GM21360 (cell line): ENCODE data around the gene GALNT4.

Experiments
- ATAC-seq: cut with Tn5 transposase; IDR thresholded peaks from one replicate; pipeline ENCODE4 v1.9.1; 2021; ENCODE audit warnings: mild to moderate bottlenecking, moderate library complexity; ENCODE audit not compliant: unreplicated experiment

GALNT4 gene

DNA sequence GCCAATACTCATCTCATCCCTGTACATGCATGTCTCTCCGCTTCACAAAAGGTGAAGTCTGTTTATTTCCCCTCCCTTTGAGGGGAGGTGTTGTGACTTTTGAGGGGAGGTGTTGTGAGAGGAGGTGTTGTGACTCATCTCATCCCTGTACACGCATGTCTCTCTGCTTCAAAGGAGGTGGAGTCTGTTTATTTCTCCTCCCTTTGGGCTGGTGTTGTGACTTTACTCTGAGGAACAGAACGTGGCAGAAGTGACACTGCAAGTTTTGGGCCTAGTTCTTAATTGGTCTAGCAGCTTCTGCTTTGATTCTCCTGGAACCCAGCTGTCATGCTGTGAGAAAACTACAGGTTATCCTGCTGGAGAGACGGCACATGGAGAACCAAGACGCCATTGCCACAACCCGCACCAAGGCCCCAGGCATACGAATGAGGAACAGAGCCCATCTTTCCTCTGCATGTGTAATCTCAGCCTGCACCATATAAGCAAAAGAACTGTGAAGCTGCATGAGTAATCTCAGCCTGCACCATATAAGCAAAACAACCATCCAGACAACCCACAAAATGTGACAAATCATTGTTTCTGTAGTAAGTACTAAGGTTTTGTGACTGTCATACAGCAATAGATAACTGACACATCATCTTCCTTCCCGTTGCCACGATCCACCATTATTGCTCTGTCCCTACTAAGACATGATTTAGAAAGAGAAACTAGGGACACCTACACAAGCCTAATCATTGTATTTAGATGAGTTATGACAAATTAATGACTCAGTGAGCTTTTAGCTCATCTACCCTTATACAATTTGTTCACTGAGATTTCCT is 30.0 kb downstream of the GALNT4 start:
- ATAC-seq = peak; percentile 73

DNA sequence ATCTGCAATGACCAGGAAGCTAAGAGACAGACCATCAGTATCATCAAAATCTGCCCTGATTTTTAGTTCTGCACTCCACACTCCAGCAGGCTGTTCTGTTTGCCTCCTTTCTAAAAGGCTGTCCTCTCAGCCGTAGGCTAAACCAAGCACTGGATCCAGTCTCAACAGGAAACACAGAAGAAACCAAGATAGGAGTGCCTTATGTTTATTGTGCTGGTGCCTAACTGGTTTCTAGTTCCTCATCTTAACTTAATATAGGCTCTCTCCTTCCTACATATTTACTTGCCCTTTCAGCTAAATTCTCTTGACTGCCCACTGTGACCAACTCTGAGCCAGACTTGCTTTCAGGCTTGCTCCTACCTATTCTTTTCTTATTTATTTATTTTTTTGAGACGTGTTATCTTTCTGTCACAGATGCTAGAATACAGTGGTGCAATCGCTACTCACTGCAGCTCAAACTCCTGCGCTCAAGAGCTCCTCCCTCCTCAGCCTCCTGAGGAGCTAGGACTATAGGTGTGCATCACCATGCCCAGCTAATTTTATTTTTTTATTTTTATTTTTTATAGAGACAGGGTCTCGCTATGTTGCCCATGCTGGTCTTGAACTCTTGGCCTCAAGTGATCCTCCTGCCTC is 30.8 kb downstream of the GALNT4 start:
- ATAC-seq = no peak

DNA sequence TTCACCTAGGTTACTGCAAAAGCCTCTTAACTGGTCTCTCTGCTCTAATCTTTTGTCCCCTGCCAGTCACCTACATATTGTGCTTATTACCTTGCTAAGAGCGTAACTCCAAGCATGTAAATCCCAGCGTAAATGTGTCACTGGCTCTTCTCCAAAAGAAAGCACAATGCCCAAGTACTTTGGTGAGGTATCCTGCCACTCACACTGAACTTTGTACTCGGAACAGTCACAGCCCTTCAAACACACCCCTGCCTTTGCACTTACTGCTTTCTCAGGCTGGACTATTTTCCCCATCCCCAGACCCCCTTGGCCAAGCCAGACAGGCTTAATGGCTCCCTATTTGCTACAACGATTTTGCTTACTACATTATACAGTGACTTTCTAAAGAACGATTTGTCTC is 31.7 kb downstream of the GALNT4 start:
- no peak for ATAC-seq

DNA sequence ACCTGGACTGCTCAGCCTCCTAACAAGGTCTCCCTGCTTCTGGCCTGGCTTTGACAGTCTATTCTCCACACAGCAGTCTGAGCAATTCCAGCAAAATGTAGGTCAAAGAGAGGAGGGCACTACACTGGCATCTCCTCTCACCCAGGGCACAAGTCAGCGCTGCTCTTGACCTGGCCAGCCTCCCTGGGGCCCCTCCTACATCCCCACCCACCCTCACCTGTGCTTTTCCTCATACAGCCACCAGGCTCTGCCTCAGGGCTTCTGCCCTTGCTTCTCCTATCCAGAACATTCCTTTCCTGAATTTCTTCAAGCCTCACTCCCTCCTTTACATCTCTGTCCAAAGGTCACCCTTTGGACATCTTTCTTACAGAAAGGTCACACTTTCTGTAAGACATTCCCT is 33.7 kb downstream of the GALNT4 start:
- no peak for ATAC-seq

DNA sequence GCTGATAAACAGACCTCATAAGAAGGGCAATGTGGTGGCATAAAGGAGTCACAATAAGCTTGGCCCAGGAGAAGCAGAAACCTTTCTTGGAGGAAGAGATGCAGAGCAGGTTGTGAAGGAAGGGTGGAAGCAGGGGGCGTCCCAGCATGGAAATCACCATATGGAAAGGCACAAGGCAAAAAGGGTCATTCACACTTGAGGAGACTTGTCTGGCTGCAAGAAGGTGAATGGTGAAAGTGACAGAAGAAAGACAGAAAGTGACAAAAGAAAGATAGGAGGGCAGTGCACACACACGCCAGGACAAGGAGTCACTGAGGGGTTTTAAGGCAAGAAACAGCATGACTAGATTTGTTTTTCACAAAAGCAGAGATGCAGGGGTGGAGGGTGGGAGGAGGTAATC is 38.3 kb downstream of the GALNT4 start:
- no peak for ATAC-seq

DNA sequence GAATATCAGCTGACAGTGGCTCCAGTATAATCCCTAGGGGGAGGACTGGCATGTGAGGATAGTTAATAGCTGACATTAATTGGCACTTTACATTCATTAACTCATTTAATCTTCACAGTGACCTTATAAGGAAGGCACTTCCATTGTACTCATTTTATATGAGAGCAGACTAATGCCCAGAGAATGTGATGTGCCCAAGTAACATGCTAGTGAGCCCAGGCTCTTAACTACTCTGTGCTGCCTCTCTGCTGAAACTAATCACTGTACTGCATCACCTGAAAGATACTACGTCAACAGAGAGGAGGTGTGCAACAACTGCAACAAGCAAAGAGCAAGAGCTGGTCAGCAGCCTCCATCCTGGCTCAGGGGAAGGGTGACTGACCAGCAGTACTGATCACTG is 40.1 kb downstream of the GALNT4 start:
- no peak for ATAC-seq

DNA sequence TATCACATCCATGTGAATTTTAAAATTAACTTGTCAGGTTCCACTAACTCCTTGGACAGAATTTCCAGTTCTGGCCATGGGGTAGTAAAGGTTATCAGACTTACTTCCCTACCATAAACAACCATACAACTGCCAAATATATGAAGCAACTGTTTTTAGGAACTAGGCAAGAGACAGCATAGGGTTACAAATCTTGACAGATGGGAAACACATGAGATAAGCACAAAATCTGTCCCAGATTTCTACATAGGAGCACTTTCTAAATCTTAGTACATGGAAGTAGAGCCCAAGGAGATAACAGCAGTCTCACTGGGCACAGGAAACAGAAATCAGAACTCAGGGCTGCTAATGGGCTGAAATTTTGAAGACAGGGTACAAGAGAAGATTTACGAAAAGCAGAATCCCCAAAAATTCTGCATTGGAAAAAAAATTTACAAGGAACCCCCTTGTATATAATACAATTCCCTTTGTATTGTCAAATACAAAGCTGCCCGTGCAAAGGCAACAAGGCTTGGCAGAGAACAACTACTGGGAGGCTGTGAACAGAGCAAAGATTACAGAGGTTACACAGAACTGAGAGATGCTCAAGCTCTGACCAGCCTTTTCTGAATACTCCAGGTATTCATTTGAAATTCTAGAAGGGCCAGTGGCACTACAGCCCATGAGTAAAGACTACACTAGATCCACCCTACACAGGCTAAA is 43.2 kb downstream of the GALNT4 start:
- ATAC-seq = no peak

DNA sequence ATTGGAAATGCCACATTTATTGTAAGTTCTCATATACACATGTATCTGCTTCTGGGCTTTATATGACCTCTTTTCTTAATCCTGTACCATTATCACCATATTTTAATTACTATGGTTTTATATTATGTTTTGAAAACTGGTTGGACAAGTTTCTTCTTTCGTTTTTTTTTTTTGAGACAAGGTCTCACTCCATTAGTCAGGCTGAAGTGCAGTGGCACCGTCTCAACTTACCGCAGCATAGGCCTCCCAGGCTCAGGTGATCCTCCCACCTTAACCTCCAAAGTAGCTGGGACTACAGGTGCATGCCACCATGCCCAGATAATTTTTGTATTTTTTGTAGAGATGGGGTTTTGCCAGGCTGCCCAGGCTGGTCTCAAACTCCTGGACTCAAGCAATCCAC is 44.6 kb downstream of the GALNT4 start:
- ATAC-seq = no peak

DNA sequence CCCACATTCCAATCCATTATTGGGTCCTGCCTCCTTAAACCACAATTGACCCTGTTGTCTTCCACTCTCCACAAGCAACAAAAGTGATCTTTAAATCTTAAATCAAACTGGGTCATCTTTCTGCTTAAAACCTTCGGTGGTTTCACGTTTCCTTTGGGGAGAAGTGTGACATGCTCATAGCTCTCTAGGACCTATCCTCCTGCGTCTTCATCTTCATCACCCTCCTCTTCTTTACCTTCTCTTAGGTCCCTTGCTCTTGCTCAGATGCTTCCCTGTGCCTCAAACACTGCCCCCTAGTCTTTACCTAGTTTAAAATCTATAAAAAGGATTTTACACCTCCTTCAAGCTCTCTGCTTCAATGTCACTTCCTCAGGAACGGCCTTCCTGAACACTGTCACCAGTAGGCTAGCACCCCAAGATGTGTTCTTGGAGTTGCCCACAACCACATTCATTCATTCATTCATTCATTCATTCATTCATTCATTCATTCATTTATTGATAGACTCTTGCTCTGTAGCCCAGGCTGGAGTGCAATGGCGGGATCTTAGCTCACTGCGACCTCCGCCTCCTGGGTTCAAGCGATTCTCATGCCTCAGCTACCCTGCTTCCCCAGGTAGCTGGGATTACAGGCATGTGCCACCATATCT is 46.8 kb downstream of the GALNT4 start:
- ATAC-seq = no peak

DNA sequence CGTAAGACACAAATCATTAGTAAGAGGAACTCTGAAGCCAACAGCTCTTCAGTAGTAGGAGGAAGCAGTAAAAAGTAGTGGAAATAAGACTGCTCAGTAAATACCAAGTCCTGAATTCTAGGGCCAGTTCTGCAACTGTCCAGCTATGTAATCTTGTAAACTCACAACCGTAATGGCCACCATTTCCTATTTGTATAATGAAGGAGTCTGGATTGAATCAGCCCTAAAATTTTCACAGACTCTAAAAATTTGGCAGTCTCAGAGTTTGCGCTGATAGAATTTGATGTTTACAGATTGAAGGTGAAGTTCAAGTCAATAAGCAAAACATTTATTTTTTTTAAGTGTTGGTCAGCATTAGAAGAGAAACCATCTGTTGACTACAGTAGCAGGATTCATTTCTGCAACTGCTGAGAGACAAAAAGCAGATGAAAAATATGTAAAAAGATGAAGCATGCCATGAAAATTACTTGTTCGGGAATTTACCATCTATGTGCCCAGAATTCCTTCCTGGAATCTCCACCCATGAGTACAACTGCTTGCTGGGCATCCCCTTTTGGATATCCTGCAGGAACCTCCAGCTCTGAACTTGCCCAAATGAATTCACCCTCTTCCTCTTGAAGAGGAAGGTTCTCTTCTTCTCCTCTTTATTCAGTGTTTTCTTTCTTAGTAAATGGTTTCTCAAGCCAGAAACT is 47.5 kb downstream of the GALNT4 start:
- ATAC-seq = no peak

DNA sequence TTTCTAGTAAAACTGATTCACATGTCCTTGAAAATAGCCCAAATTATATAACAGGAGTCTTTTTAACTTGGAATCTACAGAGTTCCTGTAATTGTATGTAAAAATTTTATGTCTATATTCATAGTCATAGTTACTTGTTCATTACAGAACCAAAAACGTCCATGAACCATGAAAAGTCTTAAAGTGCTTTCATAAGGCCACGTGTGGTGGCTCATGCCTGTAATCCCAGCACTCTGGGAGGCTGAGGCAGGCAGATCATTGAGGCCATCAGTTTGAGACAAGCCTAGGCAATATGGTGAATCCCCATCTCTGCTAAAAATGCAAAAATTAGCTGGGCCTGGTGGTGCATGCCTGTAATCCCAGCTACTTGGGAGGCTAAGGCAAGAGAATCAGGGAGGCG is 48.4 kb downstream of the GALNT4 start:
- ATAC-seq = peak; percentile 42

DNA sequence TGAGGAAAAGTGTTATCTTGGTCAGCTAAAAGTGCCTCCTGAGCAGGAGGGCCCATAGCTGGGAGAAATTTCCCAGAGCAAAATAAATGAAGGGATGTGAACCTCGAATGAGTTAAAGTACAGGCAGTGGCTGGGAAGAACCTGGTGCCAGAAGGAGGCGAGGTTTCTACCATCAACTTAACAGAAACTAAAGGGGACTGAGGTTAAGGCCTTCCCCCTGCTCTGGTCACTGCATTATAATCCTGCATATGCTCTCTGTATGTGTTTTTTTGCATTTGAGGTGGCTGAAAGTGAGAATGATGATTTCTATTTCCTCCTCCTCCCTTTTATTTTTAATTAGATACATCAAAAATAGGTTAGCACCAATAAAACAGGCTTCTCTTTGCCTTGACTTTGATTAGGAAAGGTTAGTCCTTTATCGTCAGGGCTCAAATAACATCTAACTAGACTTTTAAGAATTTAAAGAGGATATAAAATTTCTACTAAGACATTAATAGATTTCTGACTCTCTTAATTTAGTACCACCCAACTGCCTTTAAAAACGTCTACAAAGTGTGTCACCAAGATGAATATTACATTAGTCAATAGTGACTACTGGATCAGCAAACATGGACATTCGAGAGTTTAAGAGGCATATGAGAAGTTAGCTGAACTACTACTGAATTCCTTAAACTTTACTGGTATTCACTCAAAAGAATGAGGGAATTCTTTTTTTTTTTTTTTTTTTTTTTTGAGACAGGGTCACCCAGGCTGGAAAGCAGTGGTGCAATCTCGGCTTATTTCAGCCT is 49.2 kb downstream of the GALNT4 start:
- peak; percentile 40 for ATAC-seq

DNA sequence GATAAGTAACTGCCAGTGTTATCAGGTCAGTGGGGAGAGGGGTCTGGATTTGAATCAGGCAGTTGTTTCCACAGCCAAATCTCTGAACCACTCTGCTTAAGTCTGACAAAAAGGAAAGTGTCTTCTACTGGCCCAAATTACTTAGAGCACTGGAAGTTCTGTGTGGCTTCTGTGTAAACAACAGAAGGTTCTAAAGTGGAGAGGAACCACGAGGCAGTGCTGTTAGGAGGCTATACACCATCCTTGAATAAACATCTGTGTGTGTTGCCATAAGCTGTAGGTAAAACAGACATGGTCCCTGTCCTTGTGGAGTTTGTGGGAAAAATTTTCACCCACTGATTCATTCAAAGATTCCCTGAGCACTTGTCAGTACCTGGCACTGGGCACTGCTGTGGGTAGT is 50.0 kb downstream of the GALNT4 start:
- ATAC-seq = no peak
